ENCODE data around the gene SYTL2.
"Not testable (repeated sequence)": the region's sequence is repeated elsewhere in the genome, so short reads cannot be mapped to it uniquely, and the experiment has no call there.

The SYTL2 gene

DNA sequence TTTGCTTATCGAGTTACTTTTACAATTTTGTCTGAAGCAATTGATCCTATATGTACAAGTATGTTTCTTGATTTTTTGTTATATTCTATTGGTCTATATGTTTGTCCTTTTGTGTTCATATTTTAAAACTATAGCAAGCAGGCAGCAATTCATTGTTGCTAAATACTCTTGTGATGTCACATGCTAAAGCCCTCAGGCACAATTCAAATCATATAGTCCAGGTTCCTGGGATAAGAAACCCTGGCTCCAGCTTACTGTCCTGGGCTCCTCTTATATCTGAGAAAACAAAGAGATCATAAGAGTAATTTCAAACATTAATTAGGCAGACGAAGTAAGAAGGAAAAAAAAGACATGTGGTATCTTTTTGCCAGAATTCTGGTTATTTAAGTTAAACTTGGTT lies 37.6 kb upstream of the SYTL2 start:
- DNase-seq (ENCODE audit: low read depth), result peak; percentile 25
- TF ChIP-seq, protein P1, sequence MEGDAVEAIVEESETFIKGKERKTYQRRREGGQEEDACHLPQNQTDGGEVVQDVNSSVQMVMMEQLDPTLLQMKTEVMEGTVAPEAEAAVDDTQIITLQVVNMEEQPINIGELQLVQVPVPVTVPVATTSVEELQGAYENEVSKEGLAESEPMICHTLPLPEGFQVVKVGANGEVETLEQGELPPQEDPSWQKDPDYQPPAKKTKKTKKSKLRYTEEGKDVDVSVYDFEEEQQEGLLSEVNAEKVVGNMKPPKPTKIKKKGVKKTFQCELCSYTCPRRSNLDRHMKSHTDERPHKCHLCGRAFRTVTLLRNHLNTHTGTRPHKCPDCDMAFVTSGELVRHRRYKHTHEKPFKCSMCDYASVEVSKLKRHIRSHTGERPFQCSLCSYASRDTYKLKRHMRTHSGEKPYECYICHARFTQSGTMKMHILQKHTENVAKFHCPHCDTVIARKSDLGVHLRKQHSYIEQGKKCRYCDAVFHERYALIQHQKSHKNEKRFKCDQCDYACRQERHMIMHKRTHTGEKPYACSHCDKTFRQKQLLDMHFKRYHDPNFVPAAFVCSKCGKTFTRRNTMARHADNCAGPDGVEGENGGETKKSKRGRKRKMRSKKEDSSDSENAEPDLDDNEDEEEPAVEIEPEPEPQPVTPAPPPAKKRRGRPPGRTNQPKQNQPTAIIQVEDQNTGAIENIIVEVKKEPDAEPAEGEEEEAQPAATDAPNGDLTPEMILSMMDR (IDR thresholded peaks at IDR 0.05; ENCODE audit: insufficient read depth, low read depth, low read length, missing control alignments), result no peak
- no peak overlapping the region for H3K4me3 ChIP-seq (ENCODE audit: low read length)

DNA sequence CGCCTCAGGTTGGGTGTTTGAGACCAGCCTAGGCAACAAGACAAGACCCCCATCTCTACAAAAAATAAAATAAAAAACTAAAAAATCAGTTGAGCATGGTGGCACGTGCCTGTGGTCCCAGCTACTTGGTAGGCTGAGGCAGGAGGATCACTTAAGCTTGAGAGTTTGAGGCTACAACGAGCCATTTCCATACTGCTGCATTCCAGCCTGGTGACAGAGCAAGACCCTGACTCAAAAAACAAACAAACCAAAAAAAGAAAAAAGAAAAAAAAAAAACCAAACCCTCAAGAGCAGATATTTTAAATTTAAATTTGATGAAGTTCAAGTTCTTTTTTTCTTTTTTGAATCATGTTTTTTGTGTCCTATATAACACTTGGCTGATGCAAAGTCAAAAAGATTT lies 37.1 kb upstream of the SYTL2 start:
- no peak overlapping the region for H3K4me3 ChIP-seq (ENCODE audit: low read length)
- no peak for DNase-seq (ENCODE audit: low read depth)
- TF ChIP-seq, protein P1 (IDR thresholded peaks at IDR 0.05; ENCODE audit: insufficient read depth, low read depth, low read length, missing control alignments), result no peak

DNA sequence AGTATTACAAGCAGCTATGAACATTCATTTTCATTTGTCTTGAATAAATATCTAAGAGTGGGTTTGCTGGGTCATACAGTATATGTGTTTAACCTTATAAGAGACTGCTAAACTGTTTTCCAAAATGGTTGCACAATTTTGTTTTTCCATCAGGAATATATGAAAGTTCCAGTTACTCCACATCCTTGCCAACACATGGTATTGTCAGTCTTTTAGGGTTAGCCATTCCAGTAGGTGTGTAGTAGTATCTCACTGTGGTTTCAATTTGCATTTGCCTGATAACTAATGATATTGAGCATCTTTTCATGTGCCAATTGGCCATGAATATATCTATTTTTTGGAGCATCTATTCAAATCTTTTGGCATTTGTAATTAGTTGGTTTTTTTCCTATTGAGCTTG lies 36.5 kb upstream of the SYTL2 start:
- TF ChIP-seq, protein P1 (IDR thresholded peaks at IDR 0.05; ENCODE audit: insufficient read depth, low read depth, low read length, missing control alignments), result no peak

DNA sequence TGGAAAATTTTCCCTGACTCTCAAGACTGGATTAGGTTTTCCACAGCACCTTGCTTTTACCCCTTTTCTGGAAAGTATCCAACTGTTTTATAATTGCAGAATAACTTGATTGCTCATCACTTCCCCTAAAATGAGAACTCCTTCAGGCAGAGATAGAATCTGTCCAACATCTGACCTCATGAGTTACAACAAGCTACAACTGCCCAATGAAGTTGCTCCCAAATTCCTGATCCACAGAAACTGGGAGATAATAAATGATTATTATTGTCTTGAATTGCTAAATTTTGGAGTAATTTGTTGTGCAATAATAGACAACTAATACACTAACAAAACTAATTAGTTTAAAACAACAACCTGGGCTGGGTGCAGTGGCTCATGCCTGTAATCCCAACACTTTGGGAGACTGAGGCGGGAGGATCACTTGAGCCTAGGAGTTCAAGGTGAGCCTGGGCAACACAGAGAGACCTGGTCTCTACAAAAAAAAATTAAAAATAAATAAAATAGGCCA lies 34.2 kb upstream of the SYTL2 start:
- TF ChIP-seq, protein P1 (IDR thresholded peaks at IDR 0.05; ENCODE audit: insufficient read depth, low read depth, low read length, missing control alignments), result no peak
- peak; percentile 80 for DNase-seq (ENCODE audit: low read depth)
- H3K4me3 ChIP-seq (ENCODE audit: low read length), result no peak overlapping the region

More for the DNA sequence above, 36.5 kb upstream of the SYTL2 start:
- no peak overlapping the region for H3K4me3 ChIP-seq (ENCODE audit: low read length)
- DNase-seq (ENCODE audit: low read depth), result no peak

DNA sequence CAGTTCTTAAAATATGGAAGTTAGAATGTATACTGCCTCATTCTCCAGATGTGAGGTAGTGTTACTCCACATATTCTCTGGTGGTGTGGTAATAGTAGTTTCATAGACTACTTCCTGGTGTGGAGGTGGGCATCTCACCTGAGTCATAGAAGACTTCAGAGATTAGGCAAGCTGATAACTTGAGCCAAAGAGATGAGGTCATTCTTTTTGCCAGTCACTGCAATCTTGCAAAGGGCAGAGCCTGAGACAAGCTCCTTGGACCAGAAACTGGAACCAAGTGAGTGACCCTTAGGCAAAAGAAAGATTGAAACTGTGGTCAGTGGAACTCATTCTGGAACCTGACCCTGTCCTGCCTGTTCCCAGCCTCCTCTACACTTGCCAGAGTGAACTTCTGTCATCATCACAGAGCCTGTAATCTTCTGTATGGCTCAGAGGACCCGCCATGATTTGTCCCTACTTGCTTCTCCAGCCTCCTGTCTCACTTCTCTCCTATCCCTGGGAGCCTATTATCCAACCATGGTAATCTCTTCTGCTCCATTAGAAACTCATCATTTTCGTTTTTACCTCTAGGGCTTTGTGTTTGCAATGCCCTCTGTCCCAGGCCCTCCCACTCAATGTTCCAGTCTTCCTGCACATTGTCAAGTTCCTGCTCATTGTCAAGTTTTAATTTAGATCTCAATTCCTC lies 33.6 kb upstream of the SYTL2 start:
- TF ChIP-seq, protein P1 (IDR thresholded peaks at IDR 0.05; ENCODE audit: insufficient read depth, low read depth, low read length, missing control alignments), result no peak
- no peak overlapping the region for H3K4me3 ChIP-seq (ENCODE audit: low read length)
- peak; percentile 98 for DNase-seq (ENCODE audit: low read depth)

DNA sequence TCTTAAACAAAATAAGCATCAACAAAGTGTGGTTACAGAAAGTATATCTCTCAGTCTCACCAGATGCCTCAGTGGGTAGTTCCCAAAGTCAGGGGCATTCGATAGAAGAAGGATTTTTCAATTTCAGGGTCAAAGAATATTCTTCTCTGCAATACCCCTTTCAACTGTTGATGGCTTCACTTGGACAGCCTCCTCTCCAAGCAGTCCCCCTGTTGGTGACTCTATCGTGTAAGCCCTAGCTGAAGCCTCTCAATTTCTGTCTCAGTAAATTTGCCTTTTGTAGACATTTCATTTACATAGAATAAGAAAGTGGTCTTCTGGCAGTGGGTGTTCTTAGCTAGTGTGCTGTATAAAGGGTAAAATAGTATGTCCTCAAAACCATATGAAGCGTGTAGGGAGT lies 33.0 kb upstream of the SYTL2 start:
- TF ChIP-seq, protein P1 (IDR thresholded peaks at IDR 0.05; ENCODE audit: insufficient read depth, low read depth, low read length, missing control alignments), result no peak
- no peak overlapping the region for H3K4me3 ChIP-seq (ENCODE audit: low read length)
- no peak for DNase-seq (ENCODE audit: low read depth)

DNA sequence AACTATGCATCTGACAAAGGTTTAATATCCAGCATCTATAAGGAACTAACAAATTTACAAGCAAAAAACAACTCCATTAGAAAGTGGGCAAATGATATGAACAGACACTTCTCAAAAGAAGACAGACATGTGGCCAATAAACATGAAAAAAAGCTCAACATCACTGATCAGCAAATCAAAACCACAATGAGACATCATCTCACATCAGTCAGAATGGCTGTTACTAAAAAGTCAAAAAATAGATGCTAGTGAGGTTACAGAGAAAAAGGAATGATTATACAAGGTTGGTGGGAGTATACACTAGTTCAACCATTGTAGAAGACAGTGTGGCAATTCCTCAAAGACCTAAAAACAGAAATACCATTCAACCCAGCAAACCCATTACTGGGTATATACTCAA lies 30.0 kb upstream of the SYTL2 start:
- DNase-seq (ENCODE audit: low read depth), result not testable (repeated sequence)

More for the DNA sequence above, 30.0 kb upstream of the SYTL2 start:
- H3K4me3 ChIP-seq (ENCODE audit: low read length), result not testable (repeated sequence)

Measured in epithelial cell of esophagus (primary cell).